SK-N-SH (cell line): ENCODE data around the gene BRICD5. TPM values are rescaled to one million over a fixed set of nuclear protein-coding genes. Genes with fewer than 3 reads are reported as not detected.

Experiments used
- CTCF ChIA-PET: fragments of 300-600, 350-600 bp; formaldehyde crosslinking; extraction: SDS; loops from one replicate; lab custom pipeline; 2021; lab: Yijun Ruan, JAX
- POLR2A ChIA-PET: fragments of 350-600 bp; sonication (Branson Sonifier 250); formaldehyde crosslinking; extraction: SDS; loops from one replicate; lab custom pipeline; 2020; ENCODE audit warnings: antibody characterized with exemption, inconsistent platforms; lab: Yijun Ruan, JAX
- DNase-seq: peaks from one replicate; pipeline ENCODE4 v3.0.0; 2012
- H2AFZ ChIP-seq: fragments of 200-600 bp; sonication (generic); 2 replicates; pipeline ENCODE4 v1.8.1; 2016; ENCODE audit warnings: antibody characterized with exemption, mild to moderate bottlenecking, low read depth
- H3F3A ChIP-seq: fragments of 200-600 bp; sonication (generic); replicated peaks from 2 replicates; pipeline ENCODE3; 2016; ENCODE audit warnings: antibody characterized with exemption, mild to moderate bottlenecking; ENCODE audit not compliant: insufficient read depth
- H3K27ac ChIP-seq, 2 experiments: fragments of 200-500 bp in 1 of 2; fragments of 200-600 bp in 1 of 2; sonication (Bioruptor generic) in 1 of 2; sonication (generic), shearing (Covaris generic) in 1 of 2; 2 replicates each; pipeline versions ENCODE4 v1.5.1 to v1.6.1; 2014 to 2016; ENCODE audit warnings: low read depth in 2 of 2, inconsistent platforms in 1 of 2, low read length in 1 of 2, mild to moderate bottlenecking in 1 of 2, mixed read lengths in 1 of 2
- H3K27me3 ChIP-seq: fragments of 200-600 bp; sonication (generic), shearing (Covaris generic); 2 replicates; pipeline ENCODE4 v1.6.1; 2016; ENCODE audit warnings: mixed run types; ENCODE audit not compliant: insufficient read depth
- H3K36me3 ChIP-seq, 2 experiments: fragments of 200-500 bp in 1 of 2; fragments of 200-600 bp in 1 of 2; sonication (Bioruptor generic) in 1 of 2; sonication (generic) in 1 of 2; replicated peaks in 1 of 2; 2 replicates each; pipeline versions ENCODE3 to v1.5.1; 2014 to 2016; ENCODE audit warnings: low read length in 1 of 2, mild to moderate bottlenecking in 1 of 2; ENCODE audit not compliant: insufficient read depth in 2 of 2, control insufficient read depth in 1 of 2
- H3K4me1 ChIP-seq, 2 experiments: fragments of 200-500 bp in 1 of 2; fragments of 200-600 bp in 1 of 2; sonication (Bioruptor generic) in 1 of 2; sonication (generic), shearing (Covaris generic) in 1 of 2; 2 replicates each; pipeline versions ENCODE4 v1.5.1 to v1.6.1; 2014 to 2016; ENCODE audit warnings: low read depth in 1 of 2, low read length in 1 of 2, mixed run types in 1 of 2; ENCODE audit not compliant: insufficient read depth in 2 of 2, control insufficient read depth in 1 of 2
- H3K4me2 ChIP-seq: fragments of 200-600 bp; sonication (generic), shearing (Covaris generic); 2 replicates; pipeline ENCODE4 v1.6.1; 2017; ENCODE audit warnings: mixed run types
- H3K4me3 ChIP-seq, 2 experiments: fragments of 200-500 bp in 1 of 2; fragments of 200-600 bp in 1 of 2; sonication (Bioruptor generic) in 1 of 2; sonication (generic), shearing (Covaris generic) in 1 of 2; 2 replicates each; pipeline versions ENCODE4 v1.5.1 to v1.8.1; 2014 to 2016; ENCODE audit warnings: low read depth in 2 of 2, inconsistent platforms in 1 of 2, low read length in 1 of 2, mild to moderate bottlenecking in 1 of 2, mixed read lengths in 1 of 2, moderate library complexity in 1 of 2
- H3K79me2 ChIP-seq: fragments of 200-600 bp; sonication (generic); 2 replicates; pipeline ENCODE4 v1.8.1; 2017; ENCODE audit warnings: mild to moderate bottlenecking; ENCODE audit not compliant: insufficient read depth
- H3K9ac ChIP-seq: fragments of 200-600 bp; sonication (generic); 2 replicates; pipeline ENCODE4 v1.6.1; 2017; ENCODE audit warnings: mixed run types
- H3K9me2 ChIP-seq: fragments of 200-600 bp; sonication (generic); 2 replicates; pipeline ENCODE4 v1.6.1; 2017; ENCODE audit warnings: mixed run types
- H3K9me3 ChIP-seq: fragments of 200-600 bp; sonication (generic); 2 replicates; pipeline ENCODE4 v1.6.1; 2017; ENCODE audit warnings: mixed run types, mild to moderate bottlenecking, moderate library complexity
- H4K20me1 ChIP-seq: fragments of 200-600 bp; sonication (generic); 2 replicates; pipeline ENCODE4 v1.6.1; 2017; ENCODE audit warnings: mild to moderate bottlenecking, mixed run types; ENCODE audit not compliant: insufficient read depth
- CHD2 ChIP-seq: fragments of 150-350 bp; IDR thresholded peaks from 2 replicates; pipeline ENCODE4 v1.6.1; 2018; ENCODE audit warnings: low read length; ENCODE audit not compliant: partially characterized antibody
- ELF1 ChIP-seq: IDR thresholded peaks from 2 replicates; pipeline ENCODE4 v1.4.0; 2012
- EP300 ChIP-seq, 2 experiments: IDR thresholded peaks; 2 replicates each; pipeline versions ENCODE4 v1.4.0 to v1.6.1; 2012; ENCODE audit warnings: borderline replicate concordance in 1 of 2, low read depth in 1 of 2, low read length in 1 of 2
- FOSL2 ChIP-seq: IDR thresholded peaks from 2 replicates; pipeline ENCODE4 v1.4.0; 2012; ENCODE audit warnings: low read depth, mild to moderate bottlenecking, moderate library complexity, borderline replicate concordance
- FOXM1 ChIP-seq: IDR thresholded peaks from 2 replicates; pipeline ENCODE4 v1.4.0; 2012; ENCODE audit warnings: low read depth, mild to moderate bottlenecking
- GABPA ChIP-seq: IDR thresholded peaks from 2 replicates; pipeline ENCODE4 v1.4.0; 2012; ENCODE audit warnings: low read depth, mild to moderate bottlenecking
- GATA2 ChIP-seq: sonication (generic); formaldehyde crosslinking; IDR thresholded peaks from 2 replicates; pipeline ENCODE4 v1.5.0; 2020; ENCODE audit warnings: mild to moderate bottlenecking, missing genetic modification reagents
- JUND ChIP-seq: IDR thresholded peaks from 2 replicates; pipeline ENCODE4 v1.4.0; 2012
- MEF2A ChIP-seq: IDR thresholded peaks from 2 replicates; pipeline ENCODE4 v1.4.0; 2012; ENCODE audit warnings: low read depth, borderline replicate concordance
- MXI1 ChIP-seq: IDR thresholded peaks from 2 replicates; pipeline ENCODE4 v1.6.1; 2012; ENCODE audit warnings: mild to moderate bottlenecking, low read depth, low read length, improper control_type of control experiment
- POLR2AphosphoS5 ChIP-seq: IDR thresholded peaks from 2 replicates; pipeline ENCODE4 v1.6.1; 2012; ENCODE audit warnings: low read depth, low read length
- SIN3A ChIP-seq: IDR thresholded peaks from 2 replicates; pipeline ENCODE4 v1.6.1; 2012; ENCODE audit warnings: low read depth, mild to moderate bottlenecking, low read length, moderate library complexity, borderline replicate concordance
- SMC3 ChIP-seq: IDR thresholded peaks from 2 replicates; pipeline ENCODE4 v1.6.1; 2012; ENCODE audit warnings: low read depth, low read length, improper control_type of control experiment
- WGBS: methylation state at CpG from one replicate; pipeline ENCODE4 v1.1.6; 2017; ENCODE audit warnings: low lambda C conversion rate; 5-methylcytosine and 5-hydroxymethylcytosine counted together
- polyA plus RNA-seq, 3 experiments: library from polyadenylated mRNA; depleted of rRNA; stranded (reverse); fragments of >200 nt; gene quantifications; 2 replicates each; pipeline ENCODE4 v1.2.3, GENCODE V29; 2012
- TF ChIP-seq, protein P1 (sequence below): IDR thresholded peaks from 2 replicates; pipeline ENCODE4; 2012
- TF ChIP-seq, protein P2 (sequence below): IDR thresholded peaks from 2 replicates; pipeline ENCODE4 v1.4.0; 2012; ENCODE audit warnings: low read depth

The BRICD5 gene
- polyA plus RNA-seq, 1 of the 3 experiments (the other 2 are of a cell fraction), result 2.3 TPM

DNA sequence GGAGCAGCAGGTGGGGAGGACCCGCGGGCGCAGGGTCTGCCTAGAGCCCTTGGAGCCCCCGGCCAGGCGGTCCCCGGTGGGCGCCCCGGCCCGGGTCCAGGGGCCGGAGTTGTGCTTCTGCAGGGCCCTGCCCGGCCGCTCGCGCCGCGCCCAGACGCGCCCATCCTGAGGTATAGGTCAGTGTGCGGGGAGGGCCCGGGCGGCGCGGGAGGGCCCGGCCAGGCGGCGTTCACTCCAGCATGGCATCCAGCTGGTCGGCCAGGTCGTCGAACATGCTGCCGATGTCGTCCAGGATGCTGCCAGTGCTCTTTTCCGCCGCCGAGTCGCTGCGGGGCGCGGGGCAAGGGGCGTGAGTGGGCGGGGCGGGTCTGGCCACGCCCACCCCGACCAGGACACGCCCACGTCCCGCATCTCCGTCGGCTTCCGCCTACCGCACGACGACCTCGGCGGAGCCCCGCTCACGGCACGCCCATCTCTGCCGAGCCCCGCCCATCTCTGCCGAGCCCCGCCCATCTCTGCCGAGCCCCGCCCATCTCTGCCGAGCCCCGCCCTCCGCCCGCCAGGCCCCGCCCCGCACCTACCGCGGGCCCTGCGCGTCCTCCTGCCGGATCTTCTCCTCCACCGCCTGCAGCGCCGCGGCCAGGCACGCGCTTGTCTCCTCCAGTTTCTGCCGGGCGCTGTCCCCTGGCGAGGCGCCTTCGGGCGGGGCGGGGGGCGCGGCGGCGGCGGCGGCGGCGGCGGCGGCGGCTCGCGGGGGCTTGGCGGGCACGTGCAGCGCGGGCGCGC lies 32.1 kb downstream of the BRICD5 start:
- ChIA-PET CTCF (interaction anchor here (1.0 kb wide), 1 partner anchor 25 kb away, joined by 3 read pairs; no protein-coding TSS in a partner anchor), POLR2A (no interaction called here)
- no peaks in the 10 kb centered on the region for H3K27me3 ChIP-seq
- H3K4me1 ChIP-seq, result no peaks in the 10 kb centered on the region
- WGBS, result 90% methylated on average over 106 of the region's 106 CpGs
- H2AFZ ChIP-seq, result no peak overlapping the region
- peak; percentile 73 for DNase-seq
- H3K9ac ChIP-seq, result no peak overlapping the region
- no peak overlapping the region for H3K27ac ChIP-seq
- no peak for TF ChIP-seq FOXM1
- TF ChIP-seq ELF1, result no peak
- no peak for TF ChIP-seq CHD2
- no peak for TF ChIP-seq MEF2A
- no peak for TF ChIP-seq JUND
- TF ChIP-seq SIN3A, result no peak
- no peak for TF ChIP-seq MXI1
- no peak for TF ChIP-seq GABPA
- no peak for TF ChIP-seq SMC3
- no peak for TF ChIP-seq FOSL2
- no peak for TF ChIP-seq EP300 (IDR thresholded peaks at IDR 0.05; ENCODE audit: borderline replicate concordance in 1 of 2, low read depth in 1 of 2, low read length in 1 of 2)
- TF ChIP-seq, protein P1, sequence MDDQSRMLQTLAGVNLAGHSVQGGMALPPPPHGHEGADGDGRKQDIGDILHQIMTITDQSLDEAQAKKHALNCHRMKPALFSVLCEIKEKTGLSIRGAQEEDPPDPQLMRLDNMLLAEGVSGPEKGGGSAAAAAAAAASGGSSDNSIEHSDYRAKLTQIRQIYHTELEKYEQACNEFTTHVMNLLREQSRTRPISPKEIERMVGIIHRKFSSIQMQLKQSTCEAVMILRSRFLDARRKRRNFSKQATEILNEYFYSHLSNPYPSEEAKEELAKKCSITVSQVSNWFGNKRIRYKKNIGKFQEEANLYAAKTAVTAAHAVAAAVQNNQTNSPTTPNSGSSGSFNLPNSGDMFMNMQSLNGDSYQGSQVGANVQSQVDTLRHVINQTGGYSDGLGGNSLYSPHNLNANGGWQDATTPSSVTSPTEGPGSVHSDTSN, result no peak
- TF ChIP-seq, all 33 proteins: peak for 0
- Histone ChIP-seq H3K36me3 (peaks cover 0 to 44% of the 10 kb centered on the region in 2 experiments), H3K9me3 (no peaks in the 10 kb centered on the region), H3K9me2 (no peaks in the 10 kb centered on the region), H3K79me2 (no peaks in the 10 kb centered on the region), H3K4me2 (no peak overlapping the region), H3F3A (no peaks in the 10 kb centered on the region), H4K20me1 (no peaks in the 10 kb centered on the region), H3K4me3 (no peak overlapping the region)

- no peak overlapping the region for H3K4me2 ChIP-seq
- peaks cover 0 to 49% of the 10 kb centered on the region in 2 experiments for H3K36me3 ChIP-seq
- H3K9me2 ChIP-seq, result no peaks in the 10 kb centered on the region
- H3K27ac ChIP-seq, result no peak overlapping the region
- TF ChIP-seq POLR2AphosphoS5 (no peak), GATA2 (CRISPR knock-in tag) (no peak)
- TF ChIP-seq, protein P2, sequence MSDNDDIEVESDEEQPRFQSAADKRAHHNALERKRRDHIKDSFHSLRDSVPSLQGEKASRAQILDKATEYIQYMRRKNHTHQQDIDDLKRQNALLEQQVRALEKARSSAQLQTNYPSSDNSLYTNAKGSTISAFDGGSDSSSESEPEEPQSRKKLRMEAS, result no peak
- POLR2A ChIA-PET, result no interaction called here
- H3F3A ChIP-seq, result no peaks in the 10 kb centered on the region
- H4K20me1 ChIP-seq, result no peaks in the 10 kb centered on the region
- H3K4me1 ChIP-seq, result no peaks in the 10 kb centered on the region
- CTCF ChIA-PET, result interaction anchor here (1.0 kb wide), 1 partner anchor 24 kb away, joined by 3 read pairs; no protein-coding TSS in a partner anchor
- no peaks in the 10 kb centered on the region for H3K79me2 ChIP-seq
- H3K9ac ChIP-seq, result no peak overlapping the region
- no peak overlapping the region for H2AFZ ChIP-seq
- no peak overlapping the region for H3K4me3 ChIP-seq
- 95% methylated on average over 9 of the region's 20 CpGs for WGBS
- no peaks in the 10 kb centered on the region for H3K27me3 ChIP-seq
- DNase-seq, result no peak
- H3K9me3 ChIP-seq, result no peaks in the 10 kb centered on the region
Observed at GRCh38 chr16:2177561-2177960, 33.1 kb downstream of the BRICD5 start.
